Measurements from ENCODE around the gene SPRR2G.

DNA sequence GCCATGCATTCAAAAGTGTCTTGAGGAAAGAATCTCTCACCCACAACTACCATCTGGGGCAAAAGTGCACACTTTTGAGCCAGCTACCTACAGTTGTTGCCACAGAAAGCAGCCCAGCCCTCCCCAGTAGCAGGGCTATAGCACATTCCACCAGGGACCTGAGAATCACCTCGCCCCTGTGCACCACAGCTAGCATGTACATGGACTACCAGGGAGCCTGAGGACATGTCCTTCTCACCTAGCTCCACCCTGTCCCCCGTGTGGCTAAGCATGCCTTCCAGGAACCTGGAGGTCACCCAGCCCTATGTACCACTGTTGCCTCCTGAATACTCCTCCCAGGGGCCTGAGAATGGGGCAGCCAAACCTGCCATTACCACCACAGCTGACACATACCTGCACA, 16.9 kb downstream of the SPRR2G start:
- TF ChIP-seq CTCF (IDR thresholded peaks at IDR 0.05) (no peak), POLR2A (IDR thresholded peaks at IDR 0.05) (no peak)
